Left renal cortex interstitium (tissue), 4 donors: ENCODE data around the gene DSC2. TPM values are rescaled to one million over a fixed set of nuclear protein-coding genes. Genes with fewer than 3 reads are reported as not detected.

Source experiments
- DNase-seq, 4 donors: peaks; one replicate each; pipeline ENCODE4 v3.0.0-alpha.2; 2013; ENCODE audit warnings: low read depth in 4 of 4, low spot score in 2 of 4, missing footprints in 1 of 4
- polyA plus RNA-seq, 4 donors: library from polyadenylated mRNA; unstranded; fragments of 120-200 nt; gene quantifications; one replicate each; pipeline ENCODE4 v1.2.1, GENCODE V29; 2013; ENCODE audit not compliant: insufficient read length in 4 of 4

Gene DSC2
- polyA plus RNA-seq, 4 donors, result 34.2 to 49.5 (median 42.4) TPM

DNA sequence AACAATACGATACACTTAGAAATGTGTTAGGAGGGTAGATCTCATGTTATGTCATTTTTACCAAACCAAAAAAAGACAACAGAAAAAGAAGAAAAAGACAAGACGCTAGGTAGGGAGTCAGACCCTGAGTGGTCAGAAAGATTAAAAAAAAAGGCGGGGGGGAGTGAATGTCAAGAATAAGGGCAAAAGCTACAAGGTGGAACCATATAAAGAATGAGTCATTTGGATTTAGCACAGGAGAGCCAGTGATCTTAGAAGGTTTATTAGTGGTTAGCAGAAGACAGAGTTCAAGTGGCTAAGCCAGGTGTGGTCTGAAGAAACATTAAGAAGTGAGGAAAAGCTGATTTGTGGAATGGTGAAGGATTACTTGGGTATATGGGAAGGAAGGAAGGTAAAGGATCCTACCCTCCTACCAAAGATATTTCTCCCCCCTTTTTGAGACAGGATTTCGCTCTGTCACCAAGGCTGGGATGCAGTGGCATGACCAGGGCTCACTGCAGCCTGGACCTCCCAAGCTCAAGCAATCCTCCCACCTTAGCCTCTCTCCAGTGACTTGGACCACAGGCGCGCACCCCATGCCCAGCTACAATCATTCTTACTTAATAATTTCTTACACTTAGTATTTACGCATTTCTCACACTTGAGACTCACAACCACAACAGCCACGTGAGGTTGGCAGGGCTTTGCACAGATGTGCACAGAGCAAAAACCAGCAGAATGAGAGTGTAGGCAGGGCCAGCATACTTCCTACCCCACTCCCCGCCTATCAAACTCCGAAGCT, 2.6 kb downstream of the DSC2 start:
- DNase-seq, result no peak

DNA sequence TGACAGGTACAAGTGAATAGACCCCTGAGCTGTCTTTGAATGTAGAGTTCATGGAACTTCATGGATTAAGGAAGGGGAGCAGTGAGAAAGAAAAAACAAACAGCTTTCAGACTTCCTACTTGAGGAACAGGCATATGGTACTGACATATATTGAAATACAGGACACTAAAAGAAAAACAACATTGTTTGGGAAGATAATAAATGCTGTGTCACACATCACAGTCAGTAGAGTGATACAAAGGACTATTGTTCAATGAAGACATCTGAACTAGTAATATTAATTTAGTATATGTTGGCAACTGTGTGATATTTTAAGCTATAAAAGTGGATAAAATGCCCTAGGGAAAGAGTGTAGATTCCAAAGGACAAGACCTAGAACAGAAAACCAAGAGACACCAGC, 3.3 kb downstream of the DSC2 start:
- no peak for DNase-seq

DNA sequence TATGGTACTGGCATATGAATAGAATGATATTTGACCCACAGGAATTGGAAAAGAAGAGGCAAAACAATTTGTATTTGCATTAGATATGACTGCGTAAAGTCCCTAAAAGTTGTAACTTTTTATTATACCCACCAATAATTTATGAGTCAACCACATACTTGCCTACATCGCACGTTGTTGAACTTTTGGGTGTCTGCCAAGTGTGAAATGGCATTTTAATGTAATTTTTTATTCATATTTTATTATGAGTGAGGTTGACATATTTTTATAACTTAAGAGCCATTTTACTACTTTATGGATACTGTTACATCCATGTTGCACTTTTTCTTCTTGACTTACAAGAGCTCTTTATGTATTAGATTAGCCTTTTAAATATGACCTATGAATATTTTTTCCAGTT, 4.6 kb downstream of the DSC2 start:
- DNase-seq, result no peak

DNA sequence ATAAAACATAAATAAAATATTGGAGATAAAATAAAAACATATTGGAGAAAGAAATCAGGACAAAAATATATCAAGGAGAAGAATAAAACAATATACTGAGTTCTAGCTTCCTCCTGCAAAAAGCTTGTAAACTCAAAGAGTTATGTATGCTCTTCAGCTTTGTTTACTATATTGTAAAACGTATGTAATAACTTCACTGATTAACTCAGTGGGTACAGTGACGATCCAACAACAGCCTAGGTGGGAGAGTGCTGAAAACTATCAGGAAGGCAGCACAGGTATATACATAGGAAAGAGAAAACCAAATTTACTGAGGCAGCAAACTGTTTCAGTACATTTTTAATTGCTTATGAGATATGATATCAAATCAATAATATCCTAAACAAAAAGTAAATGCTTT, 8.3 kb downstream of the DSC2 start:
- DNase-seq, result no peak

DNA sequence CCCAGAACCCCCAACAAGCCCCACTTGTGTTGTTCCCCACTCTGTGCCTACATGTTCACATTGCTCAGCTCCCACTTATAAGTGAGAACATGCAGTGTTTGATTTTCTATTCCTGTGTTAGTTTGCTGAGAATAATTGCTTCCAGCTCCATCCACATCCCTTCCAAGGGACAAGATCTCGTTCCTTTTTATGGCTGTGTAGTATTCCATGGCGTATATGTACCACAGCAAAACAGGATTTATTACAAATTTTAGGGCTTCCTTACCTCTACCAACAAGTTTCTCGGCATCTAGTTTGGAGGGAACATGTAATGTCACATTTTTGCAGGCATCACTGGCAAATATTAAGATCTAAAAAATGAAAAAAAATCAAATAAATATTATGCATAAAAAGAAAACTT, 8.9 kb downstream of the DSC2 start:
- no peak for DNase-seq

DNA sequence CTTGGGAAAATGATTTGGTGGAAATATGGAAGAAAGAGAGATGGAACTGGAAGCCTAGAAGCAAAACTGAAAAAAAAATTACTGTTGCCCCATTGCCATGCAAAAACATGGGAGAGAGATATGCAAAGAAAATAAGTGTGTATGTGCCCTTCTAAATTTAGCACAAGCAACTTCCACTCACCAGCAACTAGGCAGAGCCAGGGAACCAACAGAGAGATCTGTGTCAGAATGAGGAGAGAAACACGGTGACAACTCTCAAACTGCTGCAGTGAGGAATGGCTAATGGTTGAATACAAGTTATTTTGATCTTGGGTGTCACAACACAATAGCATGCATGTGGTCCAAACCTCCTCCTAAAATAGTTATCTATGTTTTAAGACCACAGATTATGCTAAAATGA, 10.9 kb downstream of the DSC2 start:
- DNase-seq, result no peak

DNA sequence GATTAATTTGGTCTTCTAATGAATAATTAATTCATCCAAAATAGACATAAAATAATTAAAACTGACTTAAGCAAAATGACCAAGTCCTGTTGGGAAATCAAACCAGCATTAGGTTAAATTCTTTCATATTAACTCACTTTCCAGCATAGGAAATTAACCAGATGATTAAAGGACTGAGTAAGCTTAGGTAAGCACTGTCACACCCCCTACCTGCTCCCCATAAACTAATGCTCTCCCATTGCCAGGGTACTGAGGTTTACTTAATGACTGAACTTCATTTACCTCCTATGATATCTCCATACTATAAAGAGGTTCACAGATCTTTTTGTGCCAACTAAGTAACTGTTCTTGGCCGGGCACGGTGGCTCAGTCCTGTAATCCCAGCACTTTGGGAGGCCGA, 13.7 kb downstream of the DSC2 start:
- no peak for DNase-seq

DNA sequence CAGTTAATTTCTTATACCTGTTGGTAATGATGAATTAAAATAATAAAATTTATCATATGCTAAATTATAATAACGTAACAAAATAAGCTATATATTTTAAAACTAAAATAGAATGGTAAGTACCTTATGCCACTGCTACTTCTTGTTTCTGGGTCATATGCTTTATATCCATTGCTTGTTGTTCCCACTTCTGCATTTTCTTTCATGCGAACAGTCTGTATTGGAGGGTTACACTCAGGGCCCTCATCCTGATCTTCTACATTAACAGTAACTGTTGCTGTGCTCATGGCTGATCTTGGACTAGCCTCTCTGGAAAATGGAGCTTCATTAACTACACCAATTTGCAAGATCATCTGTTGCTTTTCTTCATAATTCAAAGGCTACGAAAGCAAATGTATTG, 22.2 kb downstream of the DSC2 start:
- no peak for DNase-seq

DNA sequence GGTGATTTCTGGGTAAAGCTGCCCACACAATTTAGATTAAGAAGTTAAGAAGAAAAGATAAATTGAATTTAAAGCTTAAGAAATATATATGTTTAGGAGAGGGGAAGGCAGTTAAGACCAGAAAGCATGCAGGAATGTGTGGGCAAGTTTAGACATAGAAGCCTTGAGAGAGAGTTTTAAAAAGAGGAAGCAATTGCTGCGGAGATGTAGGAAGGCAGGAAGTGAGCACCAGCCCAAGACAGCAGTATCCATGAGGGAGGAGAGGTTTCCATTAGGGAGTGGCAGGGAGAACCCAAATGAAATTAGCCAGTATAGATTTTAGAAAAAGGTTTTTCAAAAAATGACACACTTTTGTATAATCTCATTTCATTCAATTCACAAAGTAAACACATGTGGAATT, 24.3 kb downstream of the DSC2 start:
- DNase-seq, result no peak

DNA sequence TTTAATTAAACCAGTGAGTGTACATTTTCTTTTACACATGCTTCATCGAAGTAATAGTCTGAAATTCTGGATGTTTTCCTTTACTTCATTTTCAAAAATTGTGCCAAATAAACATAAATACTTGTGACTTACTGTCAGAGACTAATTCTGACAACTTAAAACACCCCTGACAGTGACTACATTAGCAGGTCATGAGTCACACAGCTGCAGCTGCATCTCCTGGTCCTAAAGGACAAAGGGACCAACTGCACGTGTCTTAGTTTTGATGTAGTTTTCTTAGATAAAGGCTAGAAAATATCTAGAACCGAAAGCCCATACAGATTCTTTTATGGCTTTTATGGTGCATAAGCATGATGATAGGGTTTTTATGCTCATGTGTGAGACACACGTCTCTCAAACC, 30.0 kb downstream of the DSC2 start:
- no peak for DNase-seq

DNA sequence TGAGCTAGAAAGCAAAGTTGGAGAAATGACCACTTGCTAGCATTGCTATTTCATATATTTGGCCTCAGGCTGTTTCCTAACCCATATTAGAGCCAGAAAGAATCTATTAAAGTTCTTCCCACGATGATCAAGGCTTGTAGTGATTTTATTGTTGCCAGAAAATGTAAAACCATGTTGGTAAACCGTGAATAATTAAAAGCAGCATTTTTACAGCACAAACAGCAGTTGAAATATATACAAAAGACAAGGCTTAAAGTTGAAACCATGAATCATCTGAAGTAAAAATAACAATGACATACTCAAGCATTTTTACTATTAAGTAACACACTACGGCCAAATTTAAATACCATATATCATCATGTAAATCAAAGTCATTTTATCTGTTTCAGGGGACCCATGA, 32.0 kb downstream of the DSC2 start:
- DNase-seq, result no peak

DNA sequence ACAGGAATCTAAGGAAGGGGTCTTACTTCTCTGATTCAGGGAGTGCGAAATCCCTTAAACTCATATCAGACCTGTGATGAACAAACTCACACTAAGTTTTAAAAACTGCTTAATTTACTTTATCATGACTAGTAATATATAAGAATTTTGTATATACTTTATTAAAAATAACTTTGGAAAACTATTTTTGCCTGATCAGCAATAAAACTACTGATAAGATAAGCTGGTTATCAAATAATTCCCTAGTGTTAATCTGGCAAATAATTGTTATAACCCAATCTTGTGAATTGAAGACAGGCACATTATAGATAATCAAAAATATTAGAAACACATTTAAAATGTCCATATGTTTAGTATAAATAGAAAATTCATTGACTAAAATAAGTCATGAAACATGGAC, 36.0 kb downstream of the DSC2 start:
- DNase-seq, result no peak

DNA sequence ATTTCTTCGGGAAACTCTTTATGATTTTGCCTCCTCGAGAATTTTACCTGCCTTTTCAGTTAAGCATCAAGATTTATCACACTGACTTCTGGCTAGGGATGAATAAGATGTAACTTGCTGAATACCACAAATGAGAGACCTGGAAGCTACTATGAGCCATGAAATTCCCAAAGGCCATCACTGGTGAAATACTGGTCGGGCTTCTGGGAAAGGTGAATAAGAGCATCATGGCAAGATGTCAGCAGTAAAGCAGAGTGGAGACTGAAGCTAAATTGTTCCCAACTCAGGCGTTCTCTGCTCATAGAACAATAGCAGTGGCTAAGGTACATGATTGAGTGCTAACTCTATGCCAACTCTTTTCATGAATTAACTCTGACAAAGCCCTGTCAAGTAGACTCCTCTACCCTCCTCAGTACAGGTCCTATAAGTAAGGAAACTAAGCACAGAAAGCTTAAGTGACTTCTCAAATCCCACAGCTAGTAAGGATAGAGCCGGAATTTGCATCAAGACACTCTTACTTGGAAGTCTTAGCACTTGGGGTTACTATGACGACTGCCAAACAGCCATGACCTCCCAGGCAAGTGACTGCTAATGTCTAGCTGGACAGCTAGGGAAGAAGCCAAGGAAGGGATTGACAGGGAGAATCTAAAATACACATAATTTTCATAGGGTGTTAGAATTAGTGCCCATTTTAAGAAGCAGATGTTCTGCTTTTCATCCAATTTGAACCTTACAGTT, 37.0 kb downstream of the DSC2 start:
- DNase-seq, result no peak

DNA sequence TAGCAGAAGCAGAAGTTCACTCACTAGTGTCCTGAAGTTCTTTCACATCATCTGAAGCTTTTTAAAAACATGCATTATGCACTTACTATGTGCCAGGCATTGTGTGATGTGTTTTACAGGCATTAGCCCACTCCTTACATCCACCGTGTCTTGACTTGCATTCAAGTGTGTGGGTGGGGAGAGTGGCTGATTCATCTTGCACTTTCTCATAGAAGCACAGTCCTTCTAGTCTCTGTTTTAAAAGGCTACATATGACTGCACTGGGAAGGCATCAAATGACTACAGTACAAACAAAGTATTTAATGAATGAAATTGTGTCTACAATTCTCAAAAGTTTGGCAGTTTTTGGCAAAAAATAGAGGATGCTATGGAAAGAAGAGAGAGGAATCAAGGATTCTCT, 38.1 kb downstream of the DSC2 start:
- DNase-seq, result no peak

DNA sequence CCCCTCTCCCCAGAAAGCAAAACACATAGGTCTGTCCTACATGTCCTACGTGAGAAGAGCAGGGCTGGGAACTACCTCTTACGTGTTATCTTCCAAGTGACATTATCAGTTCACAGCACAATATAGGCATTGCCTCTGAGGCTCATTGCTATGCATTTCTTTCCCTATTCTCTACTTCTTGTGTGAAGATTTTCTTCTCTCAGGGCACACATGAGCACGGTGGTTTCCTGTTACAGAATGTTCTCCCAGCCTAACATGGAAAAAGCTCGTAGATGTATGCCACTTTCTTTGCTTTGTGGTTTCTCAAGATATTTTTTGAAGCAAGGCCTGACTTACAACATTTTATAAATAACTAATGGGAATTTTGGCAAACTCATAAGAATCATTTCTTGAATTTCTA, 40.3 kb downstream of the DSC2 start:
- no peak for DNase-seq

DNA sequence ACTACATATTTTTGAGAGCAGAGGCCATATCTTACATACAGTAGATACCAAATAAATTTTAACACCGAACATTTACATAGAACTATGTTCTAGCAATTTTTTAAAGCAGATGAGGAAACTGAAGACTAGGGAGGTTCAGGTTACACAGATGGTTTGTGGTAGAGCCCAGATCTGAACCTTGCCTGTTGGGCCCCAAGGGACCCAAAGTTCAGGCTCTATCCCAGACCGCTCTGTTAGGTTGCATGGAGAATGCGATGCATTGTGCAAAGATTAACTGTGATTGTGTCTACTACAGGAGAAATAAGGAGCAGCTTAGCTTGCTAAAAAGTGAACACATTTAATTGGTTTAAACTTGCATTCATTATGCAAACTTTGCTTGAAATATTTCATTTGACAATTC, 43.3 kb downstream of the DSC2 start:
- DNase-seq, result no peak

DNA sequence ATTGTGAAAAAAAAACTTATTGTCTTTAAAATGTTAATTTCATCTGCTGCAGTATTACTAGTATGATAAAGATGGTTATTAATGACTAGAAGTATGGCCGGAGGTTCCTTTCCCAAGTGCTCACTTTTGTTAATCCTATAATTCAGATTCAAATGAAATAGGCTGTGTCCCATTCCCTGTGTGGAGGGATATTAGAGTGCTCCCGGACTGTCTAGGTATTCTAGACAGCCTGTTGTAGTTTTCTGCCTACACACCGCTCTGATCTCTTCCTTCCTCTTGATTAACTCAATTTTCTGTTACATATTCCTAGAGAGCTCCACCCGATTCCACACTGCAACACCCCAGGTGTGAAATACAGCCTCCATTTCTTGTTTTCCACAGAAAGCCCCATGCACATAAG, 44.3 kb downstream of the DSC2 start:
- DNase-seq, result no peak

DNA sequence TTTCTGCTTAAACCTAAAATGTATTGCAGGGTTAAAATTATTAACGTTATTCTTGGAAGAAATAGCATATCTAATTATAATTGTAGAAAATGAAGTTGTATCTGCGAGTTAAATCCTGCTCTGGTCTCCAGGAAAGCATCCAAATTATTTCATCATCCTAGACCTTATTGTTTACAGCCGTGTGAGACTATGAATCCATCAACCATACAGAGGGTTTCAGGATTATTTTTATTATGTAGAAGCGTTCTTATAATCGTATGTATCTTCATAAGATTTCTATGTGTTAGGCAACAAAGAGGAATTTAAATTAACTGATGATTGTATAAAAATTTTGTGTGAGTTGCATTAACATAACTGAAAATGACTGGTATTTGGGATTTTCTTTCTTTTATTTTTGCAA, 45.2 kb downstream of the DSC2 start:
- no peak for DNase-seq

DNA sequence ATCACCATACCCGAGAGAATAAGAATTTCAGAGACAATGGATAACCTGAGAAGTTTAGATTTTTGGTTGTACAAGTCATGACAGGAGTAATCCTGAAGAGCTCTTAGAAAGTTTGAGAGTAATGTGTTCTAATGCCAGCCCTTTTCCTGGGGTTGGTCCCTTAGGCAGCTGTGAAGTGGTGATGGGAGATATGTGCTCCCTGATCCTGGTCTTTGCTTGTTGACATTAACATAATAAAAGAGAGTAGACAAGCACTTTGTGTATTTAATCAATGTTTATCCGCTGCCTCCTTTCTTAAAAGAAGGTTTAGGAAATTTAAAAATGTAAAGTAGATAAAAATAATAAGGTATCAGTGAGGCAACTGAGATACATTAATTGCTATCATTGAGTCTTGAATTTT, 45.9 kb downstream of the DSC2 start:
- no peak for DNase-seq

DNA sequence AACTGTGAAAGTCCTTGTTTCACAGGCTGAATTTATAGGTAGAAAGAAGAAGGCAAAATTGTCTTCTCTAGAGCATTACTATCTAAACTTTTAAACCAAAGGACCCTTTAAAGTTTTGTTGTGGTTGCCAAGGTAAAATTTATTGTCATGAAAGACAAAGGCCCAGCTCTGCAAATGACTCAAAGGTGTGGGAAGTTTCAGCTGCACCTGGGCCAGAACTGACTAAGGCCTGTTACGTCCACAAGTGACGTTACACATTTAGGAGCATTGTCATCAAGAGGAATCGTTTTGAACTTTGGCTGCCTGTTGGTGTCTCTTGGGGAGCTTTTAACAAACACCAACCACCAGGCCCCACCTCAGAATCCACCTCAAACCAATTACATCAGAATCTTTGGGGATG, 51.6 kb downstream of the DSC2 start:
- no peak for DNase-seq

DNA sequence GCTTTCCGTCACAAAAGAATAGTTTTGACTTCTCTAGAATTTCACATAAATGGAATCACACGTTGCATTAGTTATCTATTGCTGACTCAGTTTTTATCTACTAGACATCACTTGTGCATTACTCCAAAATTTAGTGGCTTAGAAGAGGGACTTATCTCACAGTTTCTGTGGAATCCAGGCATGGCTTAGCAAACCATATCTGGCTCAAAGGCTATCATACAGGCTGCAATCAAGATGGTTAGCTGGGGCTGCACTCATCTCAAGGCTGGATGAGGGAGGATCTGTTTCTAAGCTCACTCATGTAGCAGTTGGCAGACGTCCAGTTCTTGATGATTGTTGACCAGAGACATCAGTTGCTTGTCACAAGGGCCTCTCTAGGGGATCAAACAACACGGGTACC, 53.0 kb downstream of the DSC2 start:
- DNase-seq, result no peak

DNA sequence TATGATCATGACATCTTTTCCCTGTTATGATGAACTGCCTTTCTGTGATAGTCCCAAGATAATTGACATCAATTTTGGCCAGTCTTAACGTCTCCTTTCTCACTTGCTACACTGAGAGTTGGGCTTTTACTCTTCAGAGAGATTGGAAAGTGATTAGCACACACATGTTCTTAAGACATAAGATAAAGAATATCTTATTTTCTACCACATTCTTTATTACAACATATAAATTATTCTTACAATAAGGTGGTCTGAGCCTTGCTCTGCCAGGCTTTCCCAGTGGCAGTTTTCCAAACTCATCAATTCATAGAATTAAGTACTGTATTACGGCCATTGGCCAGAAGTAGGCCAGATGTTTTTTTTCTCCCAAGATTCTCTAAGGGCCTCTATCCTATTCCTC, 54.0 kb downstream of the DSC2 start:
- DNase-seq, result no peak
